Measurements from ENCODE around the gene AQP2.

AQP2 gene

DNA sequence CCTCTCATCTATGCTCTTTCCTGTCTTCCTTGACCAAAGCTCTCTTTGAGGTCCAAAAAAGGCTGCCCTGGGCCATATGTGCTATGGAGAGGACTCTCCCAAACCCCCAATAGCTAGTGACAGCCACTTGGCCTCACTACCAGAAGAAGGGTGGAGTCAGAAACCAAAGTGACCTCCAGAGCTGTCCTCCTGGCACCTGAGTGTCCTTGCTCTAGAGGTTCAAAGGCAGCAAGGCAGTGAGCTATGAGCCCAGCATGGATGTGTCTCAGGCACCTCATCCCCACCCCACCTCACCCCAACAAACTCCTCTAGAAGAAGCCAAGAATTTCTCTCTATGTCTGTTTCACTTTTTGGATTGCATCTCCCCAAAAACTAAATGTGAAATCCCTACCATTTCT lies 7.0 kb downstream of the AQP2 start:
- DNase-seq, result no peak

DNA sequence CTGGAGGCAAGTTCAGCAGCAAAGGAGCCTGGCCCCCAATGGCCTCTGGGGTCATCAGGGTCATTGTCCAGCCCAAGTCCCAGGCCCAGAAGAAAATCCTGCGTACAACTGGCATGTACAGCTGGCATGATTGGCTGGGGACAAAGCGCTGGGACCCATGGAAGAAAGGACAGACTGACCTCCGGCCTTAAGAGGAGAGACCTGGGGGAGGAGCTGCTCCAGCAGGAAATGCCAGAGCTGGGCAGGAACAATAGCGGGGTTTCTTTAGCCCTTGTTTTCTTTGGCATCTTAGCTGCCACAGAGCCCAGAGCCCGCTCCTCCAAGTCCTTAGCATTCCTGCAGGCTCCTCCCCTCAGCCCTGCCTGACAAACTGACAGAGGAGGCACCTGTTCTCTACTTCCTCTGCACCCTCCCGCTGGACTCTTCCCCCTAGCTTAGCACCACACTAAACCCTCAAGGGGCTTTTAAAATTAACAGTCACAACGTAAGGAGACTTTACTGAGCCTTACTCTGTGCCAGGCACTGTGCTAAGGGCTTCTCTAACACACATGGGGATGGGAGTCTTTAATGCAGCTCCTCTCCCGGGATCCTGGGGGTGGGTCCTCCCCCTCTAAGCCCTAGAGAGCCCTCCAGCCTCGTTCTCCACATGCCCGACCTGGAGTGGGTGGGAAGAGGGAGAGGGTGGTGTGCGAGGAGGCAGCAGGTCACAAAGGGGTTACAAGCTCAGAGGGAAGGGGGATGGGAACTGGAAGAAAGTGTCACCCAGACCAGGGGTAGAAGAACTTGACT lies 9.3 kb downstream of the AQP2 start:
- no peak for DNase-seq

- DNase-seq, result no peak
These were observed 10.1 kb downstream of the AQP2 start for GRCh38 chr12:49960474-49961110.

- DNase-seq, result no peak
These were observed 10.8 kb downstream of the AQP2 start, which contains the start of gene AQP5 for GRCh38 chr12:49961111-49961922. Gene AQP5 (plus strand): TSS chr12:49961872. CDS start chr12:49962018, 146 bp downstream.

- no peak for DNase-seq
These were observed 11.6 kb downstream of the AQP2 start for GRCh38 chr12:49961993-49962764.

DNA sequence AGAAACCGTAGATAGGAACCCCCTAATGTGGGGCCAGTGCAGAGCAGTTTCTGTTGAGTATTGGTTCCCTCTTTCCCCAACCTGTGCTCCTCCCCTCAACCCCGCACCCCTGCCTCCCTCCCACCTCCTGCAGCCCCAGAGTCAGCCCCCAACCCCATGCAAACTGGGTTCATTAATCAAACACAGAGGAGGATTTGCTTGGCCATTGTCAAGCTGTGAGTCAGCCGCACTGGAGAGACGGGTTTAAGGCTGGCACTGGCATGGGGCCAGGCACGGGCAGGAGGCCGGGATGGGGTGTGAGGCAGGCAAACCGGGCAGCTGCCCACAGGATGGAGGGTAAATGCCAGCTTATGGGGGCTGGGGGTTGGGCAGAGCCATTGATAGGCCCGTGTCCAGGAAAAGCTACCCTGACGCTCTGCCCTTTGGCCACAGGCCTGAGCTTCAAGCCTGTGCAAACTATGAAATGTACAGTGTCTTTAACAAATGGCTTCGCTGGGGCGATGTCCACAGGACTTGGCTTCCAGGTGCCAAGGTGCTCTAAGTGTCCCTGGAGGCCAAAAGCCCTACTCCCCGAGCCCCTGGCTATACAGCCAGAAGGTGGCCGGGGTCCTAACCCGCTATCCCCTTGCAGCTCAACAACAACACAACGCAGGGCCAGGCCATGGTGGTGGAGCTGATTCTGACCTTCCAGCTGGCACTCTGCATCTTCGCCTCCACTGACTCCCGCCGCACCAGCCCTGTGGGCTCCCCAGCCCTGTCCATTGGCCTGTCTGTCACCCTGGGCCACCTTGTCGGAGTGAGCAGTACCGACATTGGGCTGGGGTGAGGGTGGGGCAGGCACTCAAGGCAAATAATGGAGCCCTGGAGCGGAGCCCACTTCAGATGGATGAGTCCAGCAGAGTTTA lies 12.6 kb downstream of the AQP2 start:
- peak; percentile 53 for DNase-seq

DNA sequence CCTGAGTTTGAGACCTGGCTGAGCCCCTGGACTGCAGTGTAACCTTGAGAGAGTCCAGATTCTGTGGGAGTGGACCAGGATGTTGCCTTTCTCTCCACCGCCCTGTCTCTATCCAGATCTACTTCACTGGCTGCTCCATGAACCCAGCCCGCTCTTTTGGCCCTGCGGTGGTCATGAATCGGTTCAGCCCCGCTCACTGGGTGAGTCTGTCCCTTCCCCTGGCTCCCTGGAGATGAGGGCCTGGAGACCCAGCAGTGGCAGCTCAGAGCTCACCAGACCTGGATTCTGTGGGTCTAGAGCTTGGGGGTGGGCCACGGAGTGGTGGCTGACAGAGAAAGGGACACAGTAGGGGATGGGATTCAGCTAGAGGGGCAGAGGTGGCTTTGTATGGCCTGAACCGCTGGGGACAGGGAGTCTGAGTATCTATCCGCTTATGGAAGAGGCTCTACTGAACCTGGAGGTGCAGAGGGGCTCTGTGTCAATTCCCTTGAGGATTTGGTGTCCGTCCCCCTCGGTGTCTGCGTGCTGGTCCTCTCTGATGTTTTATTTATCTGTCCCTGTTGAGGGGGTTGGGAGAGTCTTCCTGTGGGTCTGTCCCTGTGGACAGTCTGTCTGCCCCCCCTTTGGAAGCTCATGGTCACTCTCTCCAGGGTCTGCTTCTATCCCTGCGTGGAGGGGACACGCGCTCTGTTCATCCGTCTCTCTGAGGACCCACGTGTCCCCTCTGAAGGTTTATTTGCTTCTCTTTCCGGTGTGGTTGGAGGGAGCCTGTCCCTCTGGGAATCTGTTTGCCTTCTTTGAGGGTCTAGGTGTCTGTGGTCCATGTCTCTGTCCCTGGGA lies 13.7 kb downstream of the AQP2 start:
- DNase-seq, result no peak

DNA sequence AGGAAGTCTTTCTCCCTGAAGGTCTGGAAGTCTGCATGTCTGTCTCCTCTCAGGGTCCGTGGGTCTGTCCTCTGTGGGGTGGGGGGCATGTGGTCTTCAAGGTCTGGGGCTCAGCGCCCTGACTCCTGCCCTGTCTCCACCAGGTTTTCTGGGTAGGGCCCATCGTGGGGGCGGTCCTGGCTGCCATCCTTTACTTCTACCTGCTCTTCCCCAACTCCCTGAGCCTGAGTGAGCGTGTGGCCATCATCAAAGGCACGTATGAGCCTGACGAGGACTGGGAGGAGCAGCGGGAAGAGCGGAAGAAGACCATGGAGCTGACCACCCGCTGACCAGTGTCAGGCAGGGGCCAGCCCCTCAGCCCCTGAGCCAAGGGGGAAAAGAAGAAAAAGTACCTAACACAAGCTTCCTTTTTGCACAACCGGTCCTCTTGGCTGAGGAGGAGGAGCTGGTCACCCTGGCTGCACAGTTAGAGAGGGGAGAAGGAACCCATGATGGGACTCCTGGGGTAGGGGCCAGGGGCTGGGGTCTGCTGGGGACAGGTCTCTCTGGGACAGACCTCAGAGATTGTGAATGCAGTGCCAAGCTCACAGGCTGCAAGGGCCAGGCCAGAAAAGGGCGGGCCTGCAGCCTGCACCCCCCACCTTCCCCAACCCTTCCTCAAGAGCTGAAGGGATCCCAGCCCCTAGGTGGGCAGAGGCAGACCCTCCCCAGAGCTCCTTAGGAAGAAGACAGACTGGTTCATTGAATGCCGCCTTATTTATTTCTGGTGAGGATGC lies 14.5 kb downstream of the AQP2 start:
- DNase-seq, result no peak

GRCh38 chr12:49965836-49966235 lies 15.3 kb downstream of the AQP2 start:
- DNase-seq, result no peak

GRCh38 chr12:49966511-49967041 lies 16.0 kb downstream of the AQP2 start:
- no peak for DNase-seq

- peak; percentile 72 for DNase-seq
These were observed 16.7 kb downstream of the AQP2 start for GRCh38 chr12:49967042-49967776.

GRCh38 chr12:49967777-49968250 lies 17.3 kb downstream of the AQP2 start:
- no peak for DNase-seq

GRCh38 chr12:49968471-49968870 lies 17.9 kb downstream of the AQP2 start:
- DNase-seq, result no peak

DNA sequence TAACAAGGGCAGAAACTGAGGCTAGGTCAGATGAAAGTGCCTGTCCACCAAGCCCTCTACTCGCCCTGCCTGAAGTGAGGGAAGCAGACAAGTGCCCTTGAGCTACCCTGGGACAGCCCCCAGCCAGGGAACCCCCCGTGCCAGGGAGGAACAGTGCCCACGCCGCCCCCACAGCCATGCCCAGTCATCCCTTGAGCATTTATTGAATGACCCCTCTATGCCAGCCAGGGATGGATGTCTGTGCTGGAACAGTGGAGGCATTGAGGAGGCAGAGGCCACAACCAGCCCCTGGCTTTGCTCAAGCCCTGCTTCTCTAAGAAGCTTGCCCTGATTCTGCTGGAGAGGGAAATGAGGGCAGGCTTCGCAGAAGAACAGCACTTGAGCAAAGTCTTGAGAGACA lies 18.5 kb downstream of the AQP2 start:
- no peak for DNase-seq

DNA sequence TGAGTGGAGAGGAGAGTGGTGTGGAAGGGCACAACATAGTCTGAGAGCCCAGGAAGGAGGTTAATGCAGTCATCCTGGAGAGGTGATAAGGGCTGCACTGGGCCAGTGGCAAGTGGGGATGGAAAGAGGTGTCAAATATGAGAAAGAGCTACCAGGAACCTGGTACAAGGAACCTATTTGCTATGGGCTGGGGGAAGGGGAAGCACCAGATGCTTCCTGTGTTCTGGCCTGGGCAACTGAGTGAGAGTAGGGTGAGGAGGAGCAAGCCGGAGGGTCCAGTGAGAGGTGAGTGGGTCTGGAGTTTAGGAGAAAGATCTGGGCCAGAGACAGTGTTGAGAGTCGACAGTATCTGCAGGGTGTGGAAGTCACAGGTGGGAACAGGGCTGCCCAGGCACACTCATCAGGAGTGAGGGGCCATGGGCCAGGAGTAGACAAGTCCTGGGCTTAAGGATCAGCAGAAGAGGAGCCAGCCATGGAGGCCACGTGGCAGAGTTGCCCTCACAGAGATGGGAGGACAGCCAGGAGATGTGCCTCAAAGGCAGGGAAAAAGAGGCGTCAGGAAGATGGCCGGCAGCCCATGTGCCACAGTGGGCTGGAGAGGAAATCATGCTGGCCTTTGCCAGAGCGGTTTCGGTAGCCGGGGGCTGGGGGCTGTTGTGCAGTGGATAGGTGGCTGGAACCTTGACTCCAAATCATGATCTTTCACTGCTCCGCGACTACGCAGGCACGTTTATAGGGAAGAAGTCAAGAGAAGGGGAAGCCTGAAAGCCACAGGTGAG lies 19.3 kb downstream of the AQP2 start:
- DNase-seq, result no peak

GRCh38 chr12:49970658-49971057 lies 20.1 kb downstream of the AQP2 start:
- DNase-seq, result no peak

DNA sequence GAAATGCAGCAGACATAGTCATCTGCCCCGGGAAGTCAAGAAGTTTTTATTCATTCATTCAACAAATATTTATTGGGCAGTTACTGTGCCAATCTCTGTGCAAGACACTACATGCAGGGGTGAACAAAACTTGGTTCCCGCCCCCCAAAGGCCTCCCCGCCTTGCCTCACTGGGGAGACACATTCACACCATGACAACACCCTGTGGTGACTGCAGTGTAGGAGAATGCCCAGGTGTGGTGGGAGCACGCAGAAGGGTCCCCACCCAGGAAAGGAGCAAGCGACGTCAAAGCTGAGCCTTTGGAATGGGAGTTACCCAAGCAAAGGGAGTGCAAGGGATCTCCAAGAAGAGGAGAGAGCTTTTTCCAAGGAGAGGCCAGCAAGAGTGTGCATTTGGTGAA lies 20.6 kb downstream of the AQP2 start:
- DNase-seq, result no peak

DNA sequence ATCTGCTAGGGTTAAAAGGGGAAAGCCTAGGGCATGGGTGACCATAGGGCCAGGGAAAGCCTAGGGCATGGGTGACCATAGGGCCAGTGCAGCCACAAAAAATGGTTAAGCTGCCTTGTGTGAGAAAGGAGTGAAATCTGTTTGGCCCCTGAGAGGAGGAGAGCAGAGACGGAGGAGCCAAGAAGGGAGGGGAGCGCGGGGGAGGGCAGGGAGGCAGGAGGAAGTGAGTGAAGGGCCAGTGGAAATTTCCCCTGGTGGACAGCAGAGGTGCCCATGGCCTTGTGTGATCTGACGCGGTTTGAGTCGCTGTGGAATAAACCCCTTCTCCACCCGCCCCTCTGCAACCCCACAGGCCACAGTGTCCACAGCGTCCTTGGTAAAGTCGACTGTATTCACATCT lies 21.6 kb downstream of the AQP2 start:
- no peak for DNase-seq

Data from NCI-H2029 (cell line).